ENCODE data around the gene NUAK2. TPM values are rescaled to one million over a fixed set of nuclear protein-coding genes. Genes with fewer than 3 reads are reported as not detected.

Gene NUAK2
- polyA plus RNA-seq, 3 donors from 2014 or later, result 6.3 to 26.4 (median 6.6) TPM

DNA sequence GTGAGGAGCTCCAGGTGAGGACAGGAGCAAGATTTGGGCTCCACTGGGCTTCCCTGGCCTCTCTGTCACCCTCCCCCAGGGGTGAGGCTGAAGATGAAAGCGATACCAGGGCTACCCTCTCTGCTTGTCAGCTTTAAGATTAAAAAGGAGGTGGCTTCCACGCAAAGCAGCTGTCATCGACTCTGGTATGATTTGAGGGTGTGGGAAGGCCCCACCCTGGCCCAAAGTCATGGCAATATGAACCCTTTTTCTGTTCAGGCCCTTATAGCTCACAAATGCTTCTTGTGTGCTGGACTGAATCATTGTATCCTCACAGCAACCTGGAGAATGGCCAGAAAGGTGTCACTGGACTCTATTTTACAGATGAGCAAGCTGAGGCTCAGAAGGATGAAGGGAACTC is 41.6 kb downstream of the NUAK2 start:
- H3K36me3 Mint-ChIP-seq, result peaks cover 0 to 6% (median 0%) of the 10 kb centered on the region in 3 donors
- no peaks in the 10 kb centered on the region for H3K9me3 Mint-ChIP-seq
- H3K27ac Mint-ChIP-seq, result peak overlapping the region in 5 of 6 donors; percentile 18 to 88 (median 69)
- H3K4me1 Mint-ChIP-seq, result peaks cover 62 to 63% of the 10 kb centered on the region in 2 donors
- H3K27me3 Mint-ChIP-seq (ENCODE audit: low read depth in 3 of 3), result peaks cover 3 to 7% (median 4%) of the 10 kb centered on the region in 3 donors
- H3K4me3 Mint-ChIP-seq, result peak overlapping the region in 4 of 5 donors; percentile 6 to 65 (median 44)
- no peak for DNase-seq

DNA sequence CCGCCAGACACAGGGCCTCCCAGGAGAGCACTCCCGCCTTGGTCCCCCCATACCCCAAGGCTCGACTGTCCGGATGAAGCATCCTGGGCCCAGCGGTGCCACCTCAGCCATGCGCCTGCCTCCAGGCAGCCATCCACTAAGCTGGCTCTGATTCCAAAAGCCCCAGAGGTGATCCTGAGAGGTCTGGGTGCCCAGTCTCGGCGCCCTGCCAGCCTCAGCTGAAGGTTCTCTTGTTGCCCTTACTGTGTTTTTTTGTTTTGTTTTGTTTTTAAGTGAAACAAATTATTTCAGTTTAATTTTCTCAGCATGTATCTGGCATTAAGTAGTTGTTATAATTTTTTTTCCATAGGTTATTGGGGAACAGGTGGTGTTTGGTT is 44.9 kb downstream of the NUAK2 start:
- peaks cover 0 to 6% (median 0%) of the 10 kb centered on the region in 3 donors for H3K36me3 Mint-ChIP-seq
- peaks cover 45 to 46% of the 10 kb centered on the region in 2 donors for H3K4me1 Mint-ChIP-seq

DNA sequence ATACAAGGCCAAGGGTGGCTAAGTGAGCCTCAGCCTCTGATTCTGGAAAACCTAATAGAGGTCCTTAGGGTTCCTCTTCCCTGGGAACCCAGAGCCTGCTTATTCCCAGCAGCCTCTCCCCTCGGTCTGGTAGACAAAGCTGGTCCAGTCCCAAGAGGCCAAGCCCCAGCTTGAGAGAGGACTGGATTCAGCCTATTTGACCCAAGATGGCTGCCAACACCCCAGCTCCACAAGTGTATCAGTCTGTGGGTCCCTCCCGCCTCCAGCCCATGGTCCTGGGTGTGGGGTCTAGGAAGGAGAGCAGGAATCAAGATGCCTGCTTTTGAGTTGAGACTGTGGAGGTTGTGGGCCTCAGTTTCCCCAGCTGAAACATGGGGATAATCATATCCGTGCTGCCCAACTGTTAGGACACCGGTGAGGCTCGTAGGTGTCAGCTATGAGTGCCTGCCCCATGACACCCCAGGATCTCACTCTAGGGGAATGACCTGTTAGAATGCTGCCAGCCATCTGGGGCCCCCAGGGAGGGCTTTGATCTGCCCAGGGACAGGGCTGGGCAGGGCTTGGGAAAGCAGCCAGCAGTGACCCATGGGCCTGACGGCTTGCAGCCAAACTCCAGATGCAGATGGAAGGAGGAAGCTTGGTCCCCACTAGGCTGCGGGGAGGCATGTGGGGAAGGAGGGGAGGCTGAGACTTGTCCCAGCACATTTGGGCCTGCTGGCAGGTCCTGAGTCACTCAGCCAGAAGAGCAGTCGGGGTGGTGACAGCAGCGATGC is 45.4 kb downstream of the NUAK2 start:
- Mint-ChIP-seq H3K9me3 (no peaks in the 10 kb centered on the region), H3K27ac (no peak overlapping the region), H3K4me1 (peaks cover 44 to 45% of the 10 kb centered on the region in 2 donors), H3K4me3 (no peak overlapping the region), H3K36me3 (peaks cover 0 to 6% (median 0%) of the 10 kb centered on the region in 3 donors), H3K27me3 (ENCODE audit: low read depth in 3 of 3) (peaks cover 0 to 3% (median 0%) of the 10 kb centered on the region in 3 donors)
- no peak for DNase-seq

More for the DNA sequence above, 44.9 kb downstream of the NUAK2 start:
- Mint-ChIP-seq H3K27me3 (ENCODE audit: low read depth in 3 of 3) (peaks cover 0 to 3% (median 0%) of the 10 kb centered on the region in 3 donors), H3K27ac (peak overlapping the region in 1 of 6 donors; percentile 66), H3K4me3 (no peak overlapping the region), H3K9me3 (no peaks in the 10 kb centered on the region)
- no peak for DNase-seq

DNA sequence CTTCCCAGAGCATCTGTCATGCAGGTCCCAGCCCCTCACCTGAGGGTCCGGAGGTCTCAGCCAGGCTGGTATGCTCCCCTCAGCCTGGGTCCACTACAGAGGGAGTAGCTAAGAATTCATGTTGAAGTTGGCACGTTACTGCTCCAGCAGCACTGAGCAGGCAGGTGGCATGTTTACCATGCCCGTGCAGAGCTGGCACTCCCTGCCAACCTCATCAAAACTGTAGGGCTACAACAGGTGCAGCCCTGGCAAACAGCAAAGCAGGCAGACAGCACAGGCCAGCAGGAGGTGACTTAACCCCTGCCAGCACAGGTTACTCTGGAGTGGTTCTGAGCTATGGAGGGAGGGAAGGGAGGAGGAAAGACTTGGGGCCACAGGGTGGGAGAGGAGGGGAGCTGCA is 46.4 kb downstream of the NUAK2 start:
- Mint-ChIP-seq H3K27me3 (ENCODE audit: low read depth in 3 of 3) (peaks cover 0 to 3% (median 0%) of the 10 kb centered on the region in 3 donors), H3K4me1 (peaks cover 35 to 38% of the 10 kb centered on the region in 2 donors), H3K9me3 (no peaks in the 10 kb centered on the region), H3K4me3 (no peak overlapping the region), H3K36me3 (peaks cover 0 to 2% (median 0%) of the 10 kb centered on the region in 3 donors), H3K27ac (no peak overlapping the region)
- no peak for DNase-seq

DNA sequence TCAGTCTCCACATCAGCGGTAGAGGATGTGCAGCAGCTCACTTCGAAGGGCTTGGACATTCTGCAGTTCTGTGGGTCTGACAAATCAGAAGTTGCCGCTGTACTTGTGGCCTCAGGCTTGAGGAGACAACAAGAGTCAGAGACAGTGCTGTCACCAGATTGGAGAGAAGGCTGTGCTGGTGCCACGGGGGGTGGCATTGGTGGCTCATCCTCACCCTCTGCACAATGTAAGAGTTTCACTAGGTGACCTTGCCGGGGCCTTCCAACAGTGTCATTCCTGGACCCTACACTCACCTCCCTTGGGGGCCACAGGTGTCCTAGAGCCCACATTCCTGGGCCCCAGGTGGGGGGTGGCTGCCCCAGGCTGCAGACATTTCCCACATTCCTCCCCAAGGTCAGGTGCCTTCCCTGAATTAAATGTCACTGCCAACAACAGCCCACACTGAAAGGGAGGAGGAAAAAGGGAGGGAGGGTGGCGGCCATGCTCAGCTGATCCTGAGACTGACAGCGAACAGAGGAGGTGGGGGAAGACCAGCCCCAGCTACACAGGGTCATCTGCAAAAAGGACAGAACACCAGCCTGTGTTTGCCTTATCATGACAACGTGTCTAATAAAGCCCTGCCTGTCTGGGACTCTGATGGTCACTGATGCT is 47.4 kb downstream of the NUAK2 start:
- no peaks in the 10 kb centered on the region for H3K9me3 Mint-ChIP-seq
- H3K27me3 Mint-ChIP-seq (ENCODE audit: low read depth in 3 of 3), result peaks cover 0 to 1% (median 0%) of the 10 kb centered on the region in 3 donors
- no peak for DNase-seq
- H3K4me3 Mint-ChIP-seq, result peak overlapping the region in 4 of 5 donors; percentile 30 to 62 (median 41)
- H3K36me3 Mint-ChIP-seq, result no peaks in the 10 kb centered on the region
- H3K4me1 Mint-ChIP-seq, result peaks cover 25 to 28% of the 10 kb centered on the region in 2 donors
- H3K27ac Mint-ChIP-seq, result peak overlapping the region in 2 of 6 donors; percentile 12 to 74

DNA sequence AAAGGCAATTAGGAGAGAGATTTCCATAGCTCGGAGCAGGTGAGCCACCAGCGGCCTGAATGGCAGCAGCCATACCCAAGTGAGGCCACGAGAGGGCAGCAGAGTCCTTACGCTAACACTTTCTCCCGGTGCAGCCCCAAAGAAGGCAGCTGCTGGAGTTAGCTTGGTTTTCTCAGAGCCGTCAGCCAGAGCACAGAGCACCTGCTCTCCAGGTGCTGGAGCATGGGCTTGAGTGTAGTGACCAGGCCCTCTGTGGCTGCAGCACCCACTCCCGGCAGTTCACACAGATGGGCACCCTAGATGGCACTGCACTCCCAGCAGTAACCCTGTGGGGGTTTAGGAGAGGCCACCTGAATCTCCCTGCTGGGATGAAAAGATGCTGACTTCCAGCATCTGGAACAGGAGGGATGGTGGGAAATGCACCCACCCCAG is 48.0 kb downstream of the NUAK2 start:
- peak; percentile 78 to 82 (median 80) for DNase-seq
- Mint-ChIP-seq H3K36me3 (no peaks in the 10 kb centered on the region), H3K4me3 (peak overlapping the region in 4 of 5 donors; percentile 50 to 75 (median 62)), H3K4me1 (peaks cover 19 to 23% of the 10 kb centered on the region in 2 donors), H3K27me3 (ENCODE audit: low read depth in 3 of 3) (peaks cover 0 to 2% (median 0%) of the 10 kb centered on the region in 3 donors), H3K9me3 (no peaks in the 10 kb centered on the region), H3K27ac (peak overlapping the region in 3 of 6 donors; percentile 12 to 58 (median 28))

DNA sequence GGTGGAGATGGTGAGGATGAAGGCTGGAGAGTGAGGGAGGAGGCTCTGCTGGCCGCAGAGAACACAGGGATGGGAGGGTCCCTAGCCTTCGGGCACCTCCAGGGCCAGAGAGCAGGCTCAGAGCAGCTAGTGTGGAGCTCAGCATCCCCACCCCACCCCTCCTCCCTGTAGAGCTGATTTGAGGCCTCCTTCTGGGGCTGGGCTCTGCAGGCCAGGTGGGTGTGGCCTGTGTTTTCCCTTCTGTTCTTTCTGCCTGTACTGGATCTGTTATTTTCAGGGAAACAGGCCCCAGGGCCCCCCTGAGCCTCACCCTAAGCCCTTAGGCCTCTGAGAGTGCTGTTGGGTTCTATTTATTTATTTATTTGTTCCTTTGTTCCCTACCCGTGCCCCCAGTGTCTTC is 49.0 kb downstream of the NUAK2 start:
- no peak overlapping the region for H3K4me3 Mint-ChIP-seq
- H3K27ac Mint-ChIP-seq, result no peak overlapping the region
- no peak for DNase-seq
- H3K9me3 Mint-ChIP-seq, result no peaks in the 10 kb centered on the region
- H3K27me3 Mint-ChIP-seq (ENCODE audit: low read depth in 3 of 3), result peaks cover 0 to 3% (median 0%) of the 10 kb centered on the region in 3 donors
- peaks cover 12 to 16% of the 10 kb centered on the region in 2 donors for H3K4me1 Mint-ChIP-seq
- H3K36me3 Mint-ChIP-seq, result no peaks in the 10 kb centered on the region

DNA sequence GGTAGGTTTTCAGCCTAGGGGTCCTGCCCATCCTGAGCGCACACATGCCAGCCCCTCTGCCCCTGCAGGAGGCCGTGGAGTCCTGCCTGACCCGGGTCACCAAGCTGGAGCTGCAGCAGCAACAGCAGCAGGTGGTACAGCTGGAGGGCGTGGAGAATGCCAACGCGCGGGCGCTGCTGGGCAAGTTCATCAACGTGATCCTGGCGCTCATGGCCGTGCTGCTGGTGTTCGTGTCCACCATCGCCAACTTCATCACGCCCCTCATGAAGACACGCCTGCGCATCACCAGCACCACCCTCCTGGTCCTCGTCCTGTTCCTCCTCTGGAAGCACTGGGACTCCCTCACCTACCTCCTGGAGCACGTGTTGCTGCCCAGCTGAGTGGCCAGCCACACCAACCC is 49.8 kb downstream of the NUAK2 start:
- DNase-seq, result no peak
- H3K27ac Mint-ChIP-seq, result no peak overlapping the region
- H3K36me3 Mint-ChIP-seq, result no peaks in the 10 kb centered on the region
- no peak overlapping the region for H3K4me3 Mint-ChIP-seq
- H3K4me1 Mint-ChIP-seq, result peaks cover 12 to 17% of the 10 kb centered on the region in 2 donors
- H3K27me3 Mint-ChIP-seq (ENCODE audit: low read depth in 3 of 3), result peaks cover 0 to 3% (median 0%) of the 10 kb centered on the region in 3 donors
- H3K9me3 Mint-ChIP-seq, result no peaks in the 10 kb centered on the region

DNA sequence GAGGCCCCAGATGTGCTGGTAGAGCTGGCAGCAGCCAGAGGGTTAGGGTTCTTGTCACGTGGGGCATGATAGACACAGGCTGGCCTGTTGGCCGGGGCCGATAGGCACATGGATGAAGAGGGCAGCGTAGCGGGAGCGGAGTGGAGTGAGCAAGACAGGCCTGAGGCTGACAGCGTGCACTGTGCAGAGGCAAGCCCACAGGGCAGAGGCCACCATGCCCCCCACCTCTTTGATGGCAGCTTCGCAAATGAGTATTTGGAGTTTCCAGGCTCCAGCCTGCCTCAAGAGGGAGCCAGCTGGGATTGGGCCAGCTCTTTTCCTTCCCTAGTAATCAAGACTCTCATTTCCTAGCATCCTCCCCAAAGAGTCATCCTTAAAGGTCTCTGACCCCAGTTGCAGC is 50.3 kb downstream of the NUAK2 start:
- H3K4me3 Mint-ChIP-seq, result no peak overlapping the region
- H3K36me3 Mint-ChIP-seq, result no peaks in the 10 kb centered on the region
- peaks cover 0 to 3% (median 0%) of the 10 kb centered on the region in 3 donors for H3K27me3 Mint-ChIP-seq (ENCODE audit: low read depth in 3 of 3)
- DNase-seq, result no peak
- no peaks in the 10 kb centered on the region for H3K9me3 Mint-ChIP-seq
- peaks cover 12 to 17% of the 10 kb centered on the region in 2 donors for H3K4me1 Mint-ChIP-seq
- H3K27ac Mint-ChIP-seq, result no peak overlapping the region

DNA sequence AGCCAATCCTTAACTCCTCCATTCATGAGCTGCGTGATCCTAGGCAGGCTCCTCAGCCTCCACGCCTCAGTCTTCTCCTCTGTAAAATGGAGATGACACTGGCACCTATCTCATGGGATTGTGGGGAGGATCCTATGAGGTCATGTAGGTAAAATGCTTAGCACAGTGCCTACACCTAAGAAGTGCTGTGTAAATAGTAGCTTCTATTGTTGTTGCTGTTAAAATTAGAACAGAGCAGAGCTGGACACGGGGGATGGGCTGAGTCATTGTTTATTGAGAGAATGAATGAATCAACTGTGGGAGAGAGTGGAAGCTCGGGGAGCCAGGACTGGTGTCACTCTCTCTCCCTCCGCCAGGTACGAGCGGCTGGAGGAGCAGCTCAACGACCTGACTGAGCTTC is 50.8 kb downstream of the NUAK2 start:
- Mint-ChIP-seq H3K9me3 (no peaks in the 10 kb centered on the region), H3K27me3 (ENCODE audit: low read depth in 3 of 3) (peaks cover 0 to 3% (median 0%) of the 10 kb centered on the region in 3 donors), H3K27ac (no peak overlapping the region), H3K4me3 (no peak overlapping the region), H3K4me1 (peaks cover 12 to 17% of the 10 kb centered on the region in 2 donors), H3K36me3 (no peaks in the 10 kb centered on the region)
- DNase-seq, result no peak

DNA sequence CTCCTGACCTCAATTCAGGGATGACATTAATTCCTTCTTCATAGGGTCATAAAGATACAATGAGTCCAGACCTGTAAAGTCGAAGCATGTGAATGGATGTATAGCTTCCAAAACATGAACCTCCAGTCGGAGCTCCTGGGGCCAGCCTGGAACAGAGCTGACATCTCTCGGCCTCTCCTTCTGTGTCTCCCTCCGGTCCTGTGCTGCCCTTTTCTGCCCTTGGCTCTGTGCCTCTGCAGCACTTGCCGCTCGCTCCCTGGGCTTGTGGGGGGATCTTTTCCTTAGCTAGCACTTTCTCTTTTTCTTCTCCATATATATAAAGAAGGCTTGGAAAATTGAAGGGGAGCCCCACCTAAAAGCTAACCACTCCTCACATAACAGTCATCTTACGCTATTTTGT is 51.3 kb downstream of the NUAK2 start:
- H3K36me3 Mint-ChIP-seq, result no peaks in the 10 kb centered on the region
- peaks cover 0 to 3% (median 0%) of the 10 kb centered on the region in 3 donors for H3K27me3 Mint-ChIP-seq (ENCODE audit: low read depth in 3 of 3)
- DNase-seq, result no peak
- no peaks in the 10 kb centered on the region for H3K9me3 Mint-ChIP-seq
- peaks cover 12 to 16% of the 10 kb centered on the region in 2 donors for H3K4me1 Mint-ChIP-seq
- no peak overlapping the region for H3K4me3 Mint-ChIP-seq
- H3K27ac Mint-ChIP-seq, result no peak overlapping the region

DNA sequence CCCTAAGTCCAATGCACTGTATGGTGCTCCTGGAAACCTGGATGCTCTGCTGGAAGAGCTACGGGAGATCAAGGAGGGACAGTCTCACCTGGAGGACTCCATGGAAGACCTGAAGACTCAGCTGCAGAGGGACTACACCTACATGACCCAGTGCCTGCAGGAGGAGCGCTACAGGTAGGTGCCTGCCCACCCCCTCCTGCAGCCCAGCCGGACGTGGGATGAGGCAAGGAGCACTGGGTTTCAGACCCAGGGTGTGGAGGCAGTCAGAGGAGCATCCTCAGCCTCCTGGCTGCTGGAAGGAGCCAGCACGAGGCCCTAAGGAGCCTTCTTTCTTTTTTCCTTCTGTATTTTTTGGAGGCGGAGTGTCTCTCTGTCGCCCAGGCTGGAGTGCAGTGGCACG is 51.8 kb downstream of the NUAK2 start:
- no peaks in the 10 kb centered on the region for H3K9me3 Mint-ChIP-seq
- H3K27me3 Mint-ChIP-seq (ENCODE audit: low read depth in 3 of 3), result peaks cover 0 to 3% (median 0%) of the 10 kb centered on the region in 3 donors
- peaks cover 12 to 13% of the 10 kb centered on the region in 2 donors for H3K4me1 Mint-ChIP-seq
- DNase-seq, result no peak
- H3K36me3 Mint-ChIP-seq, result no peaks in the 10 kb centered on the region
- H3K4me3 Mint-ChIP-seq, result no peak overlapping the region
- no peak overlapping the region for H3K27ac Mint-ChIP-seq

DNA sequence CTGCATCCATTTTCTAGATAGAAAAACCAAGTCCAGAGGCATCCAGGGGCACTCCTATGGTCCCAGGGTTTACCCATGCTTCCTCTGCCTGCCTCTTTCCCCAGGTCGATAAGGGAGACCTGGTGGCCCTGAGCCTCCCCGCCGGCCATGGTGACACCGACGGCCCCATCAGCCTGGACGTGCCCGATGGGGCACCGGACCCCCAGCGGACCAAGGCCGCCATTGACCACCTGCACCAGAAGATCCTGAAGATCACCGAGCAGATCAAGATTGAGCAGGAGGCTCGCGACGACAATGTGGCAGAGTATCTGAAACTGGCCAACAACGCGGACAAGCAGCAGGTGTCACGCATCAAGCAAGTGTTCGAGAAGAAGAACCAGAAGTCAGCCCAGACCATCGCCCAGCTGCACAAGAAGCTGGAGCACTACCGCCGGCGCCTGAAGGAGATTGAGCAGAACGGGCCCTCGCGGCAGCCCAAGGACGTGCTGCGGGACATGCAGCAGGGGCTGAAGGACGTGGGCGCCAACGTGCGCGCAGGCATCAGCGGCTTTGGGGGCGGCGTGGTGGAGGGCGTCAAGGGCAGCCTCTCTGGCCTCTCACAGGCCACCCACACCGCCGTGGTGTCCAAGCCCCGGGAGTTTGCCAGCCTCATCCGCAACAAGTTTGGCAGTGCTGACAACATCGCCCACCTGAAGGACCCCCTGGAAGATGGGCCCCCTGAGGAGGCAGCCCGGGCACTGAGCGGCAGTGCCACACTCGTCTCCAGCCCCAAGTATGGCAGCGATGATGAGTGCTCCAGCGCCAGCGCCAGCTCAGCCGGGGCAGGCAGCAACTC is 52.5 kb downstream of the NUAK2 start:
- H3K36me3 Mint-ChIP-seq, result no peaks in the 10 kb centered on the region
- H3K4me1 Mint-ChIP-seq, result peaks cover 8 to 9% of the 10 kb centered on the region in 2 donors
- H3K4me3 Mint-ChIP-seq, result no peak overlapping the region
- peaks cover 0 to 2% (median 0%) of the 10 kb centered on the region in 3 donors for H3K27me3 Mint-ChIP-seq (ENCODE audit: low read depth in 3 of 3)
- no peak for DNase-seq
- H3K9me3 Mint-ChIP-seq, result no peaks in the 10 kb centered on the region
- no peak overlapping the region for H3K27ac Mint-ChIP-seq
